ENCODE data around the gene TRIM72.
"Not testable (repeated sequence)": the region's sequence is repeated elsewhere in the genome, so short reads cannot be mapped to it uniquely, and the experiment has no call there.

Gene TRIM72, protein sequence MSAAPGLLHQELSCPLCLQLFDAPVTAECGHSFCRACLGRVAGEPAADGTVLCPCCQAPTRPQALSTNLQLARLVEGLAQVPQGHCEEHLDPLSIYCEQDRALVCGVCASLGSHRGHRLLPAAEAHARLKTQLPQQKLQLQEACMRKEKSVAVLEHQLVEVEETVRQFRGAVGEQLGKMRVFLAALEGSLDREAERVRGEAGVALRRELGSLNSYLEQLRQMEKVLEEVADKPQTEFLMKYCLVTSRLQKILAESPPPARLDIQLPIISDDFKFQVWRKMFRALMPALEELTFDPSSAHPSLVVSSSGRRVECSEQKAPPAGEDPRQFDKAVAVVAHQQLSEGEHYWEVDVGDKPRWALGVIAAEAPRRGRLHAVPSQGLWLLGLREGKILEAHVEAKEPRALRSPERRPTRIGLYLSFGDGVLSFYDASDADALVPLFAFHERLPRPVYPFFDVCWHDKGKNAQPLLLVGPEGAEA

DNA sequence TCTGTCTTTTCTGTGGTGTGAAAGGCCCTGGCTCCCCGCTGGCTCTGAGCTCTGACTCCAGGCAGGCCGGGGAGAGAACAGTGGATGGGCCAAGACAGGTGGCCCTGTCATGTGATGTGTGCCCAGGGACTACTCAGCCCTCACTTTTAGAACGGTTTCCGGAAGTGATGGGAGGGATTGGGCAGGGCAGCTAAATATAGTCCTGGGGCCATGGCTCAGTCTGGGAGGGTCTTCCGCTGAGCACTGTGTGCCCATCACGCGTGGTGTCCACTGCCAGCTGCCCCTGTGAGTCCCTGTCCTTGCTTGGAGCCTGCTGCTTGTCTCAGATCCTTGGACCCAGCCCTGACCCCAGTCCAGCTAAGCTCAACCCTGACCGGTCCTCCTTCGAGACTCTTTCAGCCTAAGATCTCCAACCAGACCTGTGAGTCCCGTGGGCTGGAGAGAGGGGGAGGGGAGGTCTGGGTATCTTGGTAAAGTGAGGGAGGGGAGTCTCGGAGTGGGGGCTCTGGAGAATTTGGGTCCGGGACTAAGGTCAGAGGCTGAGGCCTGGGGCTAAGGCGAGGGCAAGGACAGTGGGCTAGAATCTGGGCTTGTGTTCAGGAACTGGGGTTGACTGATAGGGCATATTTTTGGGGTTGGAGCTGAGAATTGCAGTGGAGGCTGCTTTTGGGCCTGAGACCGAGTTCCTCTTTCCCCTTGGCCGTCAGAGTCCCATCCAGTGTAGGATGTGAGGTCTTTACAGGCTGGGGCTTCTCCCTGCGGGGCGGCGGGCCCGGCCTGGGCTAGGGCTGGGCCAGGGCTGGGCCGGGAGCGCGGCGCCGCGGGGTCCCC, at the start of gene TRIM72:
Gene TRIM72, plus strand, starts transcription at position 243 of the 831 bp plus-strand sequence. CDS start 620 bp downstream, outside the sequence.
- DNase-seq (ENCODE audit: low read depth): no peak

- DNase-seq (ENCODE audit: low read depth): no peak
These were observed 46.6 kb upstream of the TRIM72 start for GRCh38 chr16:31167315-31167714.

GRCh38 chr16:31168848-31169247, 45.1 kb upstream of the TRIM72 start:
- DNase-seq (ENCODE audit: low read depth): no peak

DNA sequence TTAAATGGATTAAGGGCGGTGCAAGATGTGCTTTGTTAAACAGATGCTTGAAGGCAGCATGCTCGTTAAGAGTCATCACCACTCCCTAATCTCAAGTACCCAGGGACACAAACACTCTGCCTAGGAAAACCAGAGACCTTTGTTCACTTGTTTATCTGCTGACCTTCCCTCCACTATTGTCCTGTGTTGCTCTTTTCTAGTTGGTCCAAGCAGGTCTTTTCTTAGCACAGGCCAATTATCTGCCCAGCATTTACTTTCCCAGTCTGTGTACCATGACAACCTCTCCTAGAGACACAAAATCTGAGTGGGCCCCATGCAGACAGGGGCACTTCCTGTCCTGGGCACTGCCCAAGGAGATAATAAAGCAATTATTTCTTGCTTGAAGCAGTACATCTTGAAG, 43.9 kb upstream of the TRIM72 start:
- DNase-seq (ENCODE audit: low read depth): not testable (repeated sequence)

- DNase-seq (ENCODE audit: low read depth): no peak
These were observed 36.8 kb upstream of the TRIM72 start for GRCh38 chr16:31177136-31177535.

GRCh38 chr16:31179219-31179746, 34.6 kb upstream of the TRIM72 start:
- DNase-seq (ENCODE audit: low read depth): no peak

DNA sequence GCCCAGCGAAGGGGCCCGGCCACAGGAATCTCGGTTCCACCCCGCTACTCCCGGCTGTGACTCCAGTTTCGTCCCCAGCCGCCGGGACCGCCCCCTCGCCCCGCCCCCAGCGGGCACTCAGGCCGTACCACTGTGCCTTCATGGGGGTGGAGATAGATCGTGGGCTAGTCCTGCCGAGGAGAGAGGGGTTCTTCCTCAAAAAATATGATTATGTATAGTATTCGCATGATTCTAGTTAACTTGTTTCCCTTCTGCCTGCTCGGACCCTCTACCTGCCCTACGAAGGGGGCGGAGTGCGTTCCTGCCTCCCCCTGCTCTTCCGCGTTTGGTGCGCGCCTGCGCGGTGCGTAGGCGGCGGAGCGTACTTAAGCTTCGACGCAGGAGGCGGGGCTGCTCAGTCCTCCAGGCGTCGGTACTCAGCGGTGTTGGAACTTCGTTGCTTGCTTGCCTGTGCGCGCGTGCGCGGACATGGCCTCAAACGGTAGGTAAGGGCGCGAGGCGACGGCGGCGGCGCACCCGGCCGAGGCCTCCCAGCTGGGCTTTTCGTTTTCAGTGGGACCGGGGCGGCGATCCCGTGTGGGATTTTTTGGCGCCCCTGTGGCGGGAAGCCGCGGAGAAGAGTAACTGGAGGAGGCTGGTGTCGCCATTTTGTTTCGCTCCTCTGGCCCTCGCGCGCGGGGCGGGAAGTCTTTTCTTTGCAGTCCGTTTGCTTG, 34.0 kb upstream of the TRIM72 start, which contains the start of gene FUS:
Gene FUS, plus strand, starts transcription at position 393 of the 713 bp plus-strand sequence. Its CDS starts 76 bp downstream, at position 469.
- peak; percentile 36 for DNase-seq (ENCODE audit: low read depth)

GRCh38 chr16:31181102-31181830, 32.7 kb upstream of the TRIM72 start:
- no peak for DNase-seq (ENCODE audit: low read depth)

GRCh38 chr16:31182391-31182790, 31.5 kb upstream of the TRIM72 start:
- DNase-seq (ENCODE audit: low read depth): no peak

DNA sequence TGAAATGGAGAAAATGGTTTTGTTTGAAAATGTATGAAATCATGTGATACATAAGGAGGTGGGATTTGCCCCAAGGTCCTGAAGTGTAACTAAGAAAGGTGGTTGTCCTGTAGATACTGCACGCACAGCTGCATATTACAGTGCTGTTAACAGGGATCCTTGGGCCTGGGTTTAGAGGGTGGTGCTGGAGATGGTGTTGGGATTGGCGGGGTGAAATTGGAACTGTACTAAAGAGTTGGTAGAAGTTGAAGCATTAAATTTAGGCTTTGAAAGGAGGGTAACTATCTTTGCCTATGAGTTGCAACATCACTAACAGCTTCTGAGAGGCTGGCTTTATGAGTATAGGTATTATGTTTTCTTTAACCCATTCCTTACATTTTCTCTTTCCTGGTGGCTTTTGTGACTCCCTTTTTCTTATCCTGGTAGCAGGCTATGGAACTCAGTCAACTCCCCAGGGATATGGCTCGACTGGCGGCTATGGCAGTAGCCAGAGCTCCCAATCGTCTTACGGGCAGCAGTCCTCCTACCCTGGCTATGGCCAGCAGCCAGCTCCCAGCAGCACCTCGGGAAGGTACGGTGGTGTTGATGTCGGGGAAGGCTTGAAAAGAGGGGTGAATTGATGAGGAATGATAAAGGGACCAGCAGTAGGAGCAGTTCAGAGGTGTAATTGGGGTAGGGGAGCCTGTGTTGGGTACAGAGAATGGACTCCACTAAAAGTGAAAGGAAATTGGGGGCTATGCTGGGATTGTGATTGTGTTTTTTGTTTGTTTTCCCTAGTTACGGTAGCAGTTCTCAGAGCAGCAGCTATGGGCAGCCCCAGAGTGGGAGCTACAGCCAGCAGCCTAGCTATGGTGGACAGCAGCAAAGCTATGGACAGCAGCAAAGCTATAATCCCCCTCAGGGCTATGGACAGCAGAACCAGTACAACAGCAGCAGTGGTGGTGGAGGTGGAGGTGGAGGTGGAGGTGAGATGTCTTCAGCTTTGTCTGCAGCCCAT, 30.2 kb upstream of the TRIM72 start:
- DNase-seq (ENCODE audit: low read depth): no peak

DNA sequence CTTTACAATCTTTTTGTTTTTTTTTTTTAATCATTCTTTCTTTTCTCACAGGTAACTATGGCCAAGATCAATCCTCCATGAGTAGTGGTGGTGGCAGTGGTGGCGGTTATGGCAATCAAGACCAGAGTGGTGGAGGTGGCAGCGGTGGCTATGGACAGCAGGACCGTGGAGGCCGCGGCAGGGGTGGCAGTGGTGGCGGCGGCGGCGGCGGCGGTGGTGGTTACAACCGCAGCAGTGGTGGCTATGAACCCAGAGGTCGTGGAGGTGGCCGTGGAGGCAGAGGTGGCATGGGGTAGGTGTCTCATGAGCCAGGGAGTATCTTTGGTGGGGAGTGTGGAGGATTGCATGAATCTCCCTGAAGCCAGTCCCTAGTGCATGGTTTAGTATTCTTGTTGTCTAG, 29.0 kb upstream of the TRIM72 start:
- no peak for DNase-seq (ENCODE audit: low read depth)

GRCh38 chr16:31185339-31185738, 28.6 kb upstream of the TRIM72 start:
- DNase-seq (ENCODE audit: low read depth): no peak

- DNase-seq (ENCODE audit: low read depth): no peak
These were observed 27.7 kb upstream of the TRIM72 start for GRCh38 chr16:31186176-31186575.

DNA sequence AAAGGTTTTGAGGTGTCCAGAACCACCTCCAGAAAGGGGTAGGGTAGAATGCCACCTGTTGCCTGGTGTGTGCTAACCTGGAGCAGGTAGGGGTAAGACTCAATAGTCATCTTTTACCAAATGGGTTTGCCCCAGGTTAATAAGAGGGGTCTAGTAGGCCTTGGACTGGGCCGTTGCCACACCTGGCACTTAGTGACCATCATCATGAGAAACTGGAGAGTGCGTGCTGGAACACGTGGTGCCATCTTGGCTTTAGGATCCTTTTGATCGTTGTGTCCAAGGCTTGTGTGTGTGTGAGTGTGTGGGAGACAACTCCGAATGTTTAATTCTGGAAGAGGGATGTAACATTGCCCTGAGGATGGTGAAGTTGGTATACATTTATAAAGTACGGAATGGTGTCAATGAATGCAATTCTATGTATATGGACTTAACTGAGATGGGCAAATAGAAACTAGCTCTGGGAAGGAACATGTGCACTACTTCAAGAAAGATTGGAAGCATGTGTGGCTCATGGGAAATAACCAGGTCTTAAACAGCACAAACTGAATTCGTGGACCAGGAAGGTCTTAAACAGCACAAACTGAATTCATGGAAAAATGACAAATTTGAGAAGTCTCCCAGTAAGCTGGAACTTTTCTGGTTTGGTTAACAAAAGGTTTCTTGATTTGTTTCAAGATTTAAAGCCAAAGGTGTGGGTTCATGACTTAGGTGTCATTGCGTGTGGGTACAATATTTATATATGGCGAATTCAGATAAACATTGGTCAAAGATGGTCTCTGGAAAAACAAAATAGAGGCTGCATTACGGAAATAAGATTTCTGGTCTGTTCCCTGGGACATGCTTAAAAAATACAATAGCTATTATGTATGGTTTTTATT, 26.8 kb upstream of the TRIM72 start:
- DNase-seq (ENCODE audit: low read depth): no peak

GRCh38 chr16:31187808-31188189, 26.1 kb upstream of the TRIM72 start:
- DNase-seq (ENCODE audit: low read depth): no peak

- no peak for DNase-seq (ENCODE audit: low read depth)
These were observed 25.2 kb upstream of the TRIM72 start for GRCh38 chr16:31188450-31189411.

DNA sequence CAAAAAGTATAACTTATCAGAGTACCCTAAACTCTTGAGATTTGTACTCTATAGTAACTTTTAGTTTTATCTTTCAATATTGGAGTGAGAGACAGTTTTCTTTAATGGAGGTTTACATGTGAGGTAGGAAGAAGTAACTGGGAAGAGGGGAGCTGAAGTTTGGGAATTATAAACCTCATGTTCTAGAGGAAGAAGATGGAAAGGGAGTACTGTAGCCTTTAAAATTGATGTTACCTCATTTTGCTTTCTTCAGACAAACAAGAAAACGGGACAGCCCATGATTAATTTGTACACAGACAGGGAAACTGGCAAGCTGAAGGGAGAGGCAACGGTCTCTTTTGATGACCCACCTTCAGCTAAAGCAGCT, 24.5 kb upstream of the TRIM72 start:
- DNase-seq (ENCODE audit: low read depth): no peak

DNA sequence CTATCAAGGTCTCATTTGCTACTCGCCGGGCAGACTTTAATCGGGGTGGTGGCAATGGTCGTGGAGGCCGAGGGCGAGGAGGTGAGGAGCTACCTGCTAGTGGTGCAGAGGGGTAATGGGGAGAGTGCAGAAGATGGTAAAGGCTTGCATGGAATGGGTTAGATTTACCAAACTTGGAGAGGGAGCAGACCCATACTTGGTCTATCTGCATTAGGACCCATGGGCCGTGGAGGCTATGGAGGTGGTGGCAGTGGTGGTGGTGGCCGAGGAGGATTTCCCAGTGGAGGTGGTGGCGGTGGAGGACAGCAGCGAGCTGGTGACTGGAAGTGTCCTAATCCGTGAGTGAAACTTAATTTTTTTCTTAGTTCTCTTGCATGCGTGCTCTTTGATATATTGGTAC, 23.9 kb upstream of the TRIM72 start:
- DNase-seq (ENCODE audit: low read depth): no peak

Measured in non-pigmented ciliary epithelial cell (primary cell).